Heart left ventricle (tissue), 13 donors: Measurements from ENCODE around the gene FPR2.

Experiments
- CTCF ChIP-seq, 12 donors: fragments of 200-600 bp; sonication (generic) in 4 of 12; IDR thresholded peaks; one replicate each; pipeline versions ENCODE4 v1.5.0 to v1.8.0; 2018 to 2022; ENCODE audit warnings: antibody characterized with exemption in 12 of 12, mild to moderate bottlenecking in 5 of 12
- POLR2A ChIP-seq, 2 donors: fragments of 450-650 bp; IDR thresholded peaks; one replicate each; pipeline ENCODE4 v1.6.1; 2017; ENCODE audit warnings: antibody characterized with exemption in 2 of 2, mild to moderate bottlenecking in 2 of 2, moderate library complexity in 2 of 2
- donor health status: ischemic (EF 13 %, LVEDD 7.1; RV severe dilation, severe dysfunction).
- donor health status: DM: no; HTN: yes; CAD: no.
- donor health status: DM: no; HTN: no; CAD: no.
- donor health status: ischemic (EF 25% LVEDD 6.9; RV normal size, moderate dysfunction).
- donor health status: ischemic (EF 25% LVEDD 5.7; RV mildly dilated, moderate dysfunction).
- donor health status: ischemic (EF 35%, LVEDD 5.7; RV mildly dilated, moderate dysfunction).
- donor health status: nonischemic (EF 11% LVEDD 7.7; RV severe dilation, severe dysfunction).
- donor health status: DM: yes; HTN: yes; CAD: no.
- donor health status: PGD.
- donor health status: ischemic (EF 29% LVEDD 5.4; RV normal size, mild dysfunction).
- donor health status: nonischemic (EF 23%, LVEDD 6.1; RV moderate dilation, normal function).

- TF ChIP-seq CTCF (IDR thresholded peaks at IDR 0.05) (no peak), POLR2A (IDR thresholded peaks at IDR 0.05) (no peak)
Observed at GRCh38 chr19:51786646-51787494, 25.9 kb downstream of the FPR2 start.
